Neural cell (in vitro differentiated cells): ENCODE results near the gene PTPRK. TPM values are rescaled to one million over a fixed set of nuclear protein-coding genes. Genes with fewer than 3 reads are reported as not detected.

ENCODE experiments used
- H2AFZ ChIP-seq: fragments of 200-600, 300-800 bp; sonication (generic), shearing (Covaris generic); 2 replicates; pipeline ENCODE4 v1.6.0; 2014; ENCODE audit warnings: low read depth, mild to moderate bottlenecking, antibody characterized with exemption, low read length, moderate library complexity
- H3F3A ChIP-seq: fragments of 200-600 bp; shearing (Covaris generic); 2 replicates; pipeline ENCODE4 v1.6.1; 2016; ENCODE audit warnings: mild to moderate bottlenecking, moderate library complexity, mixed read lengths, antibody characterized with exemption, low read length; ENCODE audit not compliant: insufficient read depth, poor library complexity, severe bottlenecking
- H3K27ac ChIP-seq: fragments of 200-600, 300-800 bp; sonication (generic), shearing (Covaris generic); 2 replicates; pipeline ENCODE4 v1.5.1; 2014; ENCODE audit warnings: mild to moderate bottlenecking, low read length, moderate library complexity
- H3K27me3 ChIP-seq: fragments of 300-800, 200-600 bp; sonication (generic), shearing (Covaris generic); 2 replicates; pipeline ENCODE4 v1.6.0; 2014; ENCODE audit warnings: mild to moderate bottlenecking, low read depth, low read length, moderate library complexity; ENCODE audit not compliant: insufficient read depth
- H3K36me3 ChIP-seq: fragments of 300-800, 200-600 bp; sonication (generic), shearing (Covaris generic); 2 replicates; pipeline ENCODE4 v1.5.1; 2014; ENCODE audit warnings: mild to moderate bottlenecking, antibody characterized with exemption, low read length, moderate library complexity; ENCODE audit not compliant: insufficient read depth
- H3K4me2 ChIP-seq: fragments of 300-800, 200-600 bp; sonication (generic), shearing (Covaris generic); 2 replicates; pipeline ENCODE4 v1.6.0; 2014; ENCODE audit warnings: mild to moderate bottlenecking, low read length
- H3K4me3 ChIP-seq: fragments of 300-800, 200-600 bp; sonication (generic), shearing (Covaris generic); 2 replicates; pipeline ENCODE4 v1.5.1; 2014; ENCODE audit warnings: mild to moderate bottlenecking, low read length, moderate library complexity
- H3K79me2 ChIP-seq: fragments of 200-600 bp; shearing (Covaris generic); replicated peaks from 2 replicates; pipeline ENCODE4 v1.6.0; 2014; ENCODE audit warnings: mild to moderate bottlenecking, low read length, moderate library complexity; ENCODE audit not compliant: insufficient read depth
- H3K9ac ChIP-seq: fragments of 300-800, 200-600 bp; sonication (generic), shearing (Covaris generic); 2 replicates; pipeline ENCODE4 v1.6.1; 2016; ENCODE audit warnings: mild to moderate bottlenecking, low read length, mixed read lengths
- H3K9me2 ChIP-seq: fragments of 200-600 bp; shearing (Covaris generic); 2 replicates; pipeline ENCODE4 v1.6.1; 2016; ENCODE audit warnings: mild to moderate bottlenecking, low read length, mixed read lengths; ENCODE audit not compliant: insufficient read depth
- H3K9me3 ChIP-seq: fragments of 200-600, 300-800 bp; sonication (generic), shearing (Covaris generic); 2 replicates; pipeline ENCODE4 v1.6.1; 2016; ENCODE audit warnings: mild to moderate bottlenecking, mixed run types, low read length, moderate library complexity, mixed read lengths
- H4K20me1 ChIP-seq: fragments of 200-600 bp; shearing (Covaris generic); 2 replicates; pipeline ENCODE4 v1.6.1; 2016; ENCODE audit warnings: mild to moderate bottlenecking, mixed run types; ENCODE audit not compliant: insufficient read depth
- EP300 ChIP-seq: fragments of 450-650 bp; conservative IDR thresholded peaks from 2 replicates; pipeline ENCODE4 v1.6.1; 2014; ENCODE audit warnings: antibody characterized with exemption, mild to moderate bottlenecking, moderate library complexity; ENCODE audit not compliant: poor library complexity, severe bottlenecking
- EZH2 ChIP-seq: fragments of 200-600, 300-800 bp; shearing (Covaris generic), sonication (generic); IDR thresholded peaks from 2 replicates; pipeline ENCODE4 v1.6.1; 2014; ENCODE audit warnings: antibody characterized with exemption, low read length, borderline replicate concordance, mild to moderate bottlenecking; ENCODE audit not compliant: insufficient read depth, poor library complexity, severe bottlenecking
- MXI1 ChIP-seq: fragments of 450-650 bp; conservative IDR thresholded peaks from 2 replicates; pipeline ENCODE4 v1.6.1; 2014; ENCODE audit warnings: antibody characterized with exemption, mild to moderate bottlenecking; ENCODE audit not compliant: poor library complexity, severe bottlenecking
- POLR2AphosphoS5 ChIP-seq: IDR thresholded peaks from 2 replicates; pipeline ENCODE4 v1.6.1; 2012
- RAD21 ChIP-seq: fragments of 450-650 bp; conservative IDR thresholded peaks from 2 replicates; pipeline ENCODE4 v1.6.1; 2014; ENCODE audit warnings: antibody characterized with exemption, mild to moderate bottlenecking, moderate library complexity
- SMC3 ChIP-seq: fragments of 450-650 bp; conservative IDR thresholded peaks from 2 replicates; pipeline ENCODE4 v1.6.1; 2014; ENCODE audit warnings: antibody characterized with exemption, mild to moderate bottlenecking, moderate library complexity; ENCODE audit not compliant: poor library complexity
- TAF1 ChIP-seq: IDR thresholded peaks from 2 replicates; pipeline ENCODE4 v1.6.1; 2012; ENCODE audit warnings: low read depth
- polyA plus RNA-seq: library from polyadenylated mRNA; depleted of rRNA; stranded (reverse); fragments of >200 nt; gene quantifications from 2 replicates; pipeline ENCODE4 v1.2.3, GENCODE V29; 2014
- TF ChIP-seq, protein P1 (sequence below): fragments of 450-650 bp; IDR thresholded peaks from 2 replicates; pipeline ENCODE4 v1.5.1; 2014; ENCODE audit warnings: antibody characterized with exemption, mild to moderate bottlenecking, moderate library complexity; ENCODE audit not compliant: poor library complexity, severe bottlenecking
- TF ChIP-seq, protein P2 (sequence below): IDR thresholded peaks from 2 replicates; pipeline ENCODE4 v1.6.1; 2012; ENCODE audit warnings: borderline replicate concordance

The PTPRK gene
- polyA plus RNA-seq, 1 donor from 2014 or later, result 10.4 TPM

DNA sequence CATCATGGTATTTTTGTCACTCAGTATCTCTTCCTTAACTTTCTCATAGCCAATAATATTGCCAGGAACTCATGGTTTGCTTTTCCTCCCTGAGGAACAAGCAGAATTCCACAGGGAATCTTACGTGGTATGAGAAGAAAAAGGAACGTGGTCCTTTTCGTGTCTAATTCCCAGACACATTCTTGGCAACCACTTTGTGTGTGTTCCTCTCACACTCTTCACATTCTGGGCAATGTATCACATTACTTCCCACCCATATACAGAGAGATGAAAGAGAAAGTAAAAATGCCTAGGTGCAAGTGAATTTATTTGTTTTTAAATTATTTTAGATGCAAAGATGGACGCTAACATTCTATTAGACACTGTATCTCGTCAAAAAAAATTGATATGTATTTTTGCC is 102.7 kb downstream of the PTPRK start:
- TF ChIP-seq EP300, result no peak
- no peak for TF ChIP-seq EZH2
- no peak for TF ChIP-seq TAF1
- TF ChIP-seq, protein P1, sequence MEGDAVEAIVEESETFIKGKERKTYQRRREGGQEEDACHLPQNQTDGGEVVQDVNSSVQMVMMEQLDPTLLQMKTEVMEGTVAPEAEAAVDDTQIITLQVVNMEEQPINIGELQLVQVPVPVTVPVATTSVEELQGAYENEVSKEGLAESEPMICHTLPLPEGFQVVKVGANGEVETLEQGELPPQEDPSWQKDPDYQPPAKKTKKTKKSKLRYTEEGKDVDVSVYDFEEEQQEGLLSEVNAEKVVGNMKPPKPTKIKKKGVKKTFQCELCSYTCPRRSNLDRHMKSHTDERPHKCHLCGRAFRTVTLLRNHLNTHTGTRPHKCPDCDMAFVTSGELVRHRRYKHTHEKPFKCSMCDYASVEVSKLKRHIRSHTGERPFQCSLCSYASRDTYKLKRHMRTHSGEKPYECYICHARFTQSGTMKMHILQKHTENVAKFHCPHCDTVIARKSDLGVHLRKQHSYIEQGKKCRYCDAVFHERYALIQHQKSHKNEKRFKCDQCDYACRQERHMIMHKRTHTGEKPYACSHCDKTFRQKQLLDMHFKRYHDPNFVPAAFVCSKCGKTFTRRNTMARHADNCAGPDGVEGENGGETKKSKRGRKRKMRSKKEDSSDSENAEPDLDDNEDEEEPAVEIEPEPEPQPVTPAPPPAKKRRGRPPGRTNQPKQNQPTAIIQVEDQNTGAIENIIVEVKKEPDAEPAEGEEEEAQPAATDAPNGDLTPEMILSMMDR, result no peak
- TF ChIP-seq SMC3, result no peak
- no peak for TF ChIP-seq POLR2AphosphoS5
- TF ChIP-seq MXI1, result no peak
- TF ChIP-seq, protein P2, sequence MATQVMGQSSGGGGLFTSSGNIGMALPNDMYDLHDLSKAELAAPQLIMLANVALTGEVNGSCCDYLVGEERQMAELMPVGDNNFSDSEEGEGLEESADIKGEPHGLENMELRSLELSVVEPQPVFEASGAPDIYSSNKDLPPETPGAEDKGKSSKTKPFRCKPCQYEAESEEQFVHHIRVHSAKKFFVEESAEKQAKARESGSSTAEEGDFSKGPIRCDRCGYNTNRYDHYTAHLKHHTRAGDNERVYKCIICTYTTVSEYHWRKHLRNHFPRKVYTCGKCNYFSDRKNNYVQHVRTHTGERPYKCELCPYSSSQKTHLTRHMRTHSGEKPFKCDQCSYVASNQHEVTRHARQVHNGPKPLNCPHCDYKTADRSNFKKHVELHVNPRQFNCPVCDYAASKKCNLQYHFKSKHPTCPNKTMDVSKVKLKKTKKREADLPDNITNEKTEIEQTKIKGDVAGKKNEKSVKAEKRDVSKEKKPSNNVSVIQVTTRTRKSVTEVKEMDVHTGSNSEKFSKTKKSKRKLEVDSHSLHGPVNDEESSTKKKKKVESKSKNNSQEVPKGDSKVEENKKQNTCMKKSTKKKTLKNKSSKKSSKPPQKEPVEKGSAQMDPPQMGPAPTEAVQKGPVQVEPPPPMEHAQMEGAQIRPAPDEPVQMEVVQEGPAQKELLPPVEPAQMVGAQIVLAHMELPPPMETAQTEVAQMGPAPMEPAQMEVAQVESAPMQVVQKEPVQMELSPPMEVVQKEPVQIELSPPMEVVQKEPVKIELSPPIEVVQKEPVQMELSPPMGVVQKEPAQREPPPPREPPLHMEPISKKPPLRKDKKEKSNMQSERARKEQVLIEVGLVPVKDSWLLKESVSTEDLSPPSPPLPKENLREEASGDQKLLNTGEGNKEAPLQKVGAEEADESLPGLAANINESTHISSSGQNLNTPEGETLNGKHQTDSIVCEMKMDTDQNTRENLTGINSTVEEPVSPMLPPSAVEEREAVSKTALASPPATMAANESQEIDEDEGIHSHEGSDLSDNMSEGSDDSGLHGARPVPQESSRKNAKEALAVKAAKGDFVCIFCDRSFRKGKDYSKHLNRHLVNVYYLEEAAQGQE, result no peak
- H3K27ac ChIP-seq, result no peak overlapping the region
- no peak overlapping the region for H2AFZ ChIP-seq
- no peak overlapping the region for H3K9ac ChIP-seq
- no peak overlapping the region for H3K4me3 ChIP-seq
- no peaks in the 10 kb centered on the region for H3K9me2 ChIP-seq
- H3K27me3 ChIP-seq, result no peaks in the 10 kb centered on the region
- no peaks in the 10 kb centered on the region for H3K9me3 ChIP-seq
- no peaks in the 10 kb centered on the region for H3K79me2 ChIP-seq
- no peak overlapping the region for H3K4me2 ChIP-seq
- no peaks in the 10 kb centered on the region for H3K36me3 ChIP-seq
- no peaks in the 10 kb centered on the region for H4K20me1 ChIP-seq
- no peaks in the 10 kb centered on the region for H3F3A ChIP-seq

DNA sequence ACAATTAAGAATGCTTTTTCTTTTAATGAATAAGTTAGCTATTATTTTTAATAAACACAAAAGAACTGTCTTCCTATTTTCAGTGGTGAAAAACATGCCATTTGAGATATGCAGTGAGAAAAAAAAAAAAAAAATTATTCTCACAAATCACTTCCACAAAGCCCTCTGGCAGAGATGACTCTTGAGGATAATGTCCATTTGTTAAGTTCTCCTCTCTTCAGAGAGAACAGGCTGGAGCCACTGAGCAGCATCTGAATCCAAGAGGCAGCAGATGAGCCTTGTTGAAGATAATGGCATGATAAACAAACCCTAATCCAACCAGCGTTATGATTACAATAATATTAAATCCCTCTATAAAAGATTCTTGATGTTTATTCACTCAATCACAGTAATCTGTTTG is 105.0 kb downstream of the PTPRK start:
- H3K4me3 ChIP-seq, result no peak overlapping the region

More for the DNA sequence above, 105.0 kb downstream of the PTPRK start:
- Histone ChIP-seq H3K9ac (no peak overlapping the region), H3K4me2 (no peak overlapping the region), H2AFZ (no peak overlapping the region), H3K9me2 (no peaks in the 10 kb centered on the region), H3K36me3 (no peaks in the 10 kb centered on the region), H3K79me2 (no peaks in the 10 kb centered on the region), H4K20me1 (no peaks in the 10 kb centered on the region), H3F3A (no peaks in the 10 kb centered on the region), H3K9me3 (no peaks in the 10 kb centered on the region), H3K27me3 (no peaks in the 10 kb centered on the region), H3K27ac (no peak overlapping the region)
- TF ChIP-seq EP300 (no peak), EZH2 (no peak), TAF1 (no peak), RAD21 (no peak)
- TF ChIP-seq, protein P2, result no peak
